SK-N-SH treated with all-trans-retinoic acid at 6 μM for 48 hours (cell line): ENCODE measurements around the gene TEX14.

Experiments
- GLIS3 ChIP-seq: fragments of 250-450 bp; sonication (Bioruptor Pico); IDR thresholded peaks from 2 replicates; pipeline ENCODE4 v1.5.0; 2020; ENCODE audit warnings: mild to moderate bottlenecking, moderate library complexity
- OSR1 ChIP-seq: fragments of 250-450 bp; sonication (Bioruptor Pico); IDR thresholded peaks from 2 replicates; pipeline ENCODE4 v1.8.0; 2022; ENCODE audit warnings: moderate library complexity, mild to moderate bottlenecking, inconsistent platforms
- RARB ChIP-seq: fragments of 250-450 bp; sonication (Bioruptor Pico); IDR thresholded peaks from 2 replicates; pipeline ENCODE4 v1.8.0; 2021; ENCODE audit warnings: mild to moderate bottlenecking, moderate library complexity
- SNAI2 ChIP-seq: fragments of 250-450 bp; sonication (Bioruptor Pico); IDR thresholded peaks from 2 replicates; pipeline ENCODE4 v1.5.0; 2020; ENCODE audit warnings: mild to moderate bottlenecking, moderate library complexity
- TOX ChIP-seq: fragments of 250-450 bp; sonication (Bioruptor Pico); IDR thresholded peaks from 2 replicates; pipeline ENCODE4 v1.8.0; 2021; ENCODE audit warnings: mild to moderate bottlenecking, moderate library complexity, borderline replicate concordance
- ZC3H10 ChIP-seq: fragments of 250-450 bp; sonication (Bioruptor Pico); IDR thresholded peaks from 2 replicates; pipeline ENCODE4 v1.5.1; 2021; ENCODE audit warnings: mild to moderate bottlenecking, moderate library complexity
- ZFP3 ChIP-seq: fragments of 250-450 bp; sonication (Bioruptor Pico); IDR thresholded peaks from 2 replicates; pipeline ENCODE4 v1.5.0; 2020; ENCODE audit warnings: mild to moderate bottlenecking, moderate library complexity
- ZNF565 ChIP-seq: fragments of 450-650 bp; formaldehyde crosslinking; conservative IDR thresholded peaks from 2 replicates; pipeline ENCODE4 v1.5.0; 2020; ENCODE audit warnings: low read depth, mild to moderate bottlenecking, moderate library complexity
- TF ChIP-seq, protein P1 (sequence below): fragments of 250-450 bp; sonication (Bioruptor Pico); IDR thresholded peaks from 2 replicates; pipeline ENCODE4 v1.5.1; 2020; ENCODE audit warnings: low read depth, mild to moderate bottlenecking, moderate library complexity
- TF ChIP-seq, protein P2 (sequence below): fragments of 250-450 bp; sonication (Bioruptor Pico); IDR thresholded peaks from 2 replicates; pipeline ENCODE4 v1.8.0; 2020; ENCODE audit warnings: mild to moderate bottlenecking, moderate library complexity, borderline replicate concordance
- TF ChIP-seq, protein P3 (sequence below): fragments of 250-450 bp; sonication (Bioruptor Pico); IDR thresholded peaks from 2 replicates; pipeline ENCODE4 v1.5.1; 2021; ENCODE audit warnings: mild to moderate bottlenecking, moderate library complexity

DNA sequence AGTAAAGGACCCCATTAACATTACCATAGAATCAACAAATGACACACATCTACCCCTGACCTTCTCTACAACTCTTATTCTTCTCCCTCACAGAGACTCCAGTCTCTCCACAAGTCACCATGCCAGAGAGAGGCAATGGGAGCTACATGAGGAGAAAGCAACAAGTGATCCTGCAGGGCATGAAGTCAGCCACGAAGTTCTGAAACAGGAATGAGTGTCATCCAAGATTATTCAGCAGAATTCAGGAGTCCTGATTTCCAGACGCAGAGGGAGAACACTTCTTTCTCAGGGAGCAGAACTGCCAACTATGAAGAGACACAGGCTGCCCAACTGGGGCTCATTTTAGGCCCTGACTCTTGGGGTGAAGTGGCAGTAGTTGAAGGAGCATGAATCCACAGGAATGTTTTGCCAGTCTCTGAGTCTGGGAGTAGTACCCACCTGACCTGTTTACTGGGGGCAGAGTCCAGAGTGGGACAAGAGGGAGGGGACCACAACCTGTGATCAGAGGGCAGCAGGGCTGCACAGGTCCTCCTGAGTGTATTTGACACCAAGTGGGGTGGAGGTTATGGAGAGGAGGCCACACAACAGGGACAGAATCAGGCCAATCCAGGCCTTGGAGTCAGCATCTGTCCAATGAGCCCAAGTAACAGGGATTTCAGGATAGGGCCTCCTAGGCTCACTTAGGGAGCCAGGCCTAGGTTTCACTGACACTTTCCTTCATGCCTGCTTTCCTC, 175.0 kb downstream of the TEX14 start:
- TF ChIP-seq ZNF565 (no peak), ZFP3 (no peak), TOX (CRISPR knock-in tag) (no peak), RARB (CRISPR knock-in tag) (no peak), SNAI2 (CRISPR knock-in tag) (no peak), GLIS3 (CRISPR knock-in tag) (no peak), ZC3H10 (no peak), OSR1 (CRISPR knock-in tag) (no peak)
- TF ChIP-seq, protein P1, sequence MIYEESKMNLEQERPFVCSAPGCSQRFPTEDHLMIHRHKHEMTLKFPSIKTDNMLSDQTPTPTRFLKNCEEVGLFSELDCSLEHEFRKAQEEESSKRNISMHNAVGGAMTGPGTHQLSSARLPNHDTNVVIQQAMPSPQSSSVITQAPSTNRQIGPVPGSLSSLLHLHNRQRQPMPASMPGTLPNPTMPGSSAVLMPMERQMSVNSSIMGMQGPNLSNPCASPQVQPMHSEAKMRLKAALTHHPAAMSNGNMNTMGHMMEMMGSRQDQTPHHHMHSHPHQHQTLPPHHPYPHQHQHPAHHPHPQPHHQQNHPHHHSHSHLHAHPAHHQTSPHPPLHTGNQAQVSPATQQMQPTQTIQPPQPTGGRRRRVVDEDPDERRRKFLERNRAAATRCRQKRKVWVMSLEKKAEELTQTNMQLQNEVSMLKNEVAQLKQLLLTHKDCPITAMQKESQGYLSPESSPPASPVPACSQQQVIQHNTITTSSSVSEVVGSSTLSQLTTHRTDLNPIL (CRISPR knock-in tag), result no peak
- TF ChIP-seq, protein P2, sequence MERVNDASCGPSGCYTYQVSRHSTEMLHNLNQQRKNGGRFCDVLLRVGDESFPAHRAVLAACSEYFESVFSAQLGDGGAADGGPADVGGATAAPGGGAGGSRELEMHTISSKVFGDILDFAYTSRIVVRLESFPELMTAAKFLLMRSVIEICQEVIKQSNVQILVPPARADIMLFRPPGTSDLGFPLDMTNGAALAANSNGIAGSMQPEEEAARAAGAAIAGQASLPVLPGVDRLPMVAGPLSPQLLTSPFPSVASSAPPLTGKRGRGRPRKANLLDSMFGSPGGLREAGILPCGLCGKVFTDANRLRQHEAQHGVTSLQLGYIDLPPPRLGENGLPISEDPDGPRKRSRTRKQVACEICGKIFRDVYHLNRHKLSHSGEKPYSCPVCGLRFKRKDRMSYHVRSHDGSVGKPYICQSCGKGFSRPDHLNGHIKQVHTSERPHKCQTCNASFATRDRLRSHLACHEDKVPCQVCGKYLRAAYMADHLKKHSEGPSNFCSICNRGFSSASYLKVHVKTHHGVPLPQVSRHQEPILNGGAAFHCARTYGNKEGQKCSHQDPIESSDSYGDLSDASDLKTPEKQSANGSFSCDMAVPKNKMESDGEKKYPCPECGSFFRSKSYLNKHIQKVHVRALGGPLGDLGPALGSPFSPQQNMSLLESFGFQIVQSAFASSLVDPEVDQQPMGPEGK (CRISPR knock-in tag), result no peak
- TF ChIP-seq, protein P3, sequence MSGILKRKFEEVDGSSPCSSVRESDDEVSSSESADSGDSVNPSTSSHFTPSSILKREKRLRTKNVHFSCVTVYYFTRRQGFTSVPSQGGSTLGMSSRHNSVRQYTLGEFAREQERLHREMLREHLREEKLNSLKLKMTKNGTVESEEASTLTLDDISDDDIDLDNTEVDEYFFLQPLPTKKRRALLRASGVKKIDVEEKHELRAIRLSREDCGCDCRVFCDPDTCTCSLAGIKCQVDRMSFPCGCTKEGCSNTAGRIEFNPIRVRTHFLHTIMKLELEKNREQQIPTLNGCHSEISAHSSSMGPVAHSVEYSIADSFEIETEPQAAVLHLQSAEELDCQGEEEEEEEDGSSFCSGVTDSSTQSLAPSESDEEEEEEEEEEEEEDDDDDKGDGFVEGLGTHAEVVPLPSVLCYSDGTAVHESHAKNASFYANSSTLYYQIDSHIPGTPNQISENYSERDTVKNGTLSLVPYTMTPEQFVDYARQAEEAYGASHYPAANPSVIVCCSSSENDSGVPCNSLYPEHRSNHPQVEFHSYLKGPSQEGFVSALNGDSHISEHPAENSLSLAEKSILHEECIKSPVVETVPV (CRISPR knock-in tag), result no peak
